A673 (cell line): ENCODE data around the gene EYS.

ENCODE experiments used
- CTCF ChIP-seq: fragments of 300-800, 200-600 bp; sonication (generic); conservative IDR thresholded peaks from 2 replicates; pipeline ENCODE4 v1.5.1; 2017; ENCODE audit warnings: low read depth, mild to moderate bottlenecking, antibody characterized with exemption, low read length, moderate library complexity, mixed read lengths
- EZH2 ChIP-seq: fragments of 200-600 bp; sonication (generic); IDR thresholded peaks from 2 replicates; pipeline ENCODE4 v1.6.1; 2017; ENCODE audit warnings: borderline replicate concordance, low read depth, mild to moderate bottlenecking, mixed read lengths, antibody characterized with exemption, low read length; ENCODE audit not compliant: poor library complexity, severe bottlenecking

GRCh38 chr6:64483956-64484499 is 1223.0 kb downstream of the EYS start:
- TF ChIP-seq CTCF (no peak), EZH2 (no peak)
